Measurements from ENCODE around the gene DDI1.

GRCh38 chr11:103988595-103988969 lies 47.9 kb upstream of the DDI1 start:
- TF ChIP-seq CTCF (IDR thresholded peaks at IDR 0.05) = no peak
- no peak for TF ChIP-seq POLR2A (IDR thresholded peaks at IDR 0.05)

All from uterus (tissue), 2 donors.